PC-3 (cell line): ENCODE results near the gene RSU1. TPM values are rescaled to one million over a fixed set of nuclear protein-coding genes. Genes with fewer than 3 reads are reported as not detected.

Experiments
- ATAC-seq: fragments of 200-7000 bp; cut with Tn5 transposase; 2 replicates; pipeline ENCODE4 v1.9.1; 2020; ENCODE audit warnings: mild to moderate bottlenecking, moderate library complexity
- BruUV-seq: library from RNA; stranded (reverse); fragments of 400-500 nt; replicated peaks from 2 replicates; lab custom pipeline; 2021; lab: Mats Ljungman, UMichigan
- CTCF ChIA-PET: fragments of 300-600 bp; sonication (Branson Sonifier 250); formaldehyde crosslinking; loops from one replicate; lab custom pipeline; 2022; ENCODE audit warnings: antibody characterized with exemption; lab: Charles Lee
- POLR2A ChIA-PET: fragments of 300-600 bp; sonication (Branson Sonifier 250); formaldehyde crosslinking; loops from one replicate; lab custom pipeline; 2022; ENCODE audit warnings: antibody characterized with exemption; ENCODE audit not compliant: unreplicated experiment; lab: Charles Lee
- DNase-seq: peaks from one replicate; pipeline ENCODE4 v3.0.0-alpha.2; 2015
- H2AFZ ChIP-seq: fragments of 300-600 bp; sonication (generic); 2 replicates; pipeline ENCODE4 v1.6.0; 2016; ENCODE audit warnings: antibody characterized with exemption, low read length
- H3F3A ChIP-seq: fragments of 300-600 bp; sonication (generic); one replicate; pipeline ENCODE4 v1.6.0; 2017; ENCODE audit warnings: antibody characterized with exemption, low read length, control low read depth, mild to moderate bottlenecking; ENCODE audit not compliant: unreplicated experiment
- H3K27ac ChIP-seq: fragments of 300-600 bp; sonication (generic); 2 replicates; pipeline ENCODE4 v1.5.1; 2016; ENCODE audit warnings: mild to moderate bottlenecking, low read length
- H3K27me3 ChIP-seq: fragments of 300-600 bp; sonication (generic); 2 replicates; pipeline ENCODE4 v1.6.1; 2016; ENCODE audit warnings: low read length, mixed read lengths
- H3K36me3 ChIP-seq: fragments of 300-600 bp; sonication (generic); 2 replicates; pipeline ENCODE4 v1.6.1; 2016; ENCODE audit warnings: low read depth, mixed run types, low read length, mixed read lengths
- H3K4me1 ChIP-seq: fragments of 300-600 bp; sonication (generic); 2 replicates; pipeline ENCODE4 v1.5.1; 2016; ENCODE audit warnings: low read length; ENCODE audit not compliant: insufficient read depth
- H3K4me2 ChIP-seq: fragments of 300-600 bp; sonication (generic); 2 replicates; pipeline ENCODE4 v1.6.0; 2016; ENCODE audit warnings: low read length
- H3K4me3 ChIP-seq: fragments of 300-600 bp; sonication (generic); 2 replicates; pipeline ENCODE4 v1.5.1; 2016; ENCODE audit warnings: mild to moderate bottlenecking, low read length, mixed read lengths
- H3K79me2 ChIP-seq: fragments of 300-600 bp; sonication (generic); 2 replicates; pipeline ENCODE4 v1.6.1; 2017; ENCODE audit warnings: low read length, mixed read lengths
- H3K9ac ChIP-seq: fragments of 300-600 bp; sonication (generic); 2 replicates; pipeline ENCODE4 v1.6.0; 2016; ENCODE audit warnings: mild to moderate bottlenecking, low read length
- H3K9me2 ChIP-seq: fragments of 300-600 bp; sonication (generic); replicated peaks from 2 replicates; pipeline ENCODE4 v1.6.1; 2016; ENCODE audit warnings: mixed run types, low read length, mixed read lengths
- H3K9me3 ChIP-seq: fragments of 300-600 bp; sonication (generic); 2 replicates; pipeline ENCODE4 v1.6.1; 2016; ENCODE audit warnings: low read length, mixed read lengths
- H4K20me1 ChIP-seq: fragments of 300-600 bp; sonication (generic); 2 replicates; pipeline ENCODE4 v1.6.1; 2016; ENCODE audit warnings: low read length, mixed read lengths
- EZH2 ChIP-seq: fragments of 300-600 bp; sonication (generic); IDR thresholded peaks from one replicate; pipeline ENCODE4 v1.6.1; 2017; ENCODE audit warnings: antibody characterized with exemption, mild to moderate bottlenecking, low read length; ENCODE audit not compliant: unreplicated experiment
- EZH2phosphoT487 ChIP-seq: fragments of 300-600 bp; sonication (generic); IDR thresholded peaks from 2 replicates; pipeline ENCODE4 v1.6.1; 2018; ENCODE audit warnings: mild to moderate bottlenecking, antibody characterized with exemption, low read length, borderline replicate concordance
- intact Hi-C: fragments of 100-400 bp; cut with micrococcal nuclease; formaldehyde crosslinking; loops from 2 replicates; pipeline ENCODE4 v1.9.0; 2023
- total RNA-seq: library from RNA; depleted of rRNA; stranded (reverse); fragments of >200 nt; gene quantifications from 2 replicates; pipeline ENCODE4 v1.2.3, GENCODE V29; 2014
- TF ChIP-seq, protein P1 (sequence below): fragments of 300-600 bp; sonication (generic); conservative IDR thresholded peaks from 2 replicates; pipeline ENCODE4 v1.5.1; 2017; ENCODE audit warnings: antibody characterized with exemption, low read depth, mild to moderate bottlenecking, low read length

RSU1 gene
- total RNA-seq, 1 experiment from 2014 or later, result 21.2 TPM

DNA sequence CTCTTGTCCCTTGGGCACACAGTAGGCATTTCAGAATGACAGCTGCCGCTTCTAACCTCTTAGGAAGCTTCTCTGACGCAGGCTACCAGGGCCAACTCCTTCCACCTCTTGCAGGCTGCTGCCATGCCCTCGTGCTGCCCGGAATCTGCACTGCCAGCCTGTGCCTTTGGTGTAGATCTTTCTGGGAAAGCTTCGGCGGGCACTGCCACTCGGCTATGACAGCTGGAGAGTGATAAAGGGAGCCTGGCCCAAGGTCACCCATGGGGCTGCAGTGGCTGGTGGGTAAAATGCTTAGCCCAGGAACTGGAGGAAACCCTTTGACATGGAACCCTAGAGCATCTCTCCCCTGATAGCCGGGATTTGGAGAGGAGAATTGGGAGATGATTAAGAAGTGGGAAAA lies 217.6 kb downstream of the RSU1 start:
- no peaks in the 10 kb centered on the region for H4K20me1 ChIP-seq
- no peak overlapping the region for H3K4me3 ChIP-seq
- no peaks in the 10 kb centered on the region for H3K4me1 ChIP-seq
- no peak overlapping the region for H2AFZ ChIP-seq
- intact Hi-C loops, result no loop called here
- H3K9ac ChIP-seq, result no peak overlapping the region
- H3F3A ChIP-seq, result no peaks in the 10 kb centered on the region
- no peaks in the 10 kb centered on the region for H3K27me3 ChIP-seq
- BruUV-seq, result no TSS peak
- CTCF ChIA-PET, result no interaction called here
- POLR2A ChIA-PET, result no interaction called here
- ATAC-seq, result no peak
- H3K27ac ChIP-seq, result no peak overlapping the region
- no peak for DNase-seq
- H3K9me3 ChIP-seq, result no peaks in the 10 kb centered on the region
- no peak for TF ChIP-seq EZH2phosphoT487
- TF ChIP-seq, protein P1, sequence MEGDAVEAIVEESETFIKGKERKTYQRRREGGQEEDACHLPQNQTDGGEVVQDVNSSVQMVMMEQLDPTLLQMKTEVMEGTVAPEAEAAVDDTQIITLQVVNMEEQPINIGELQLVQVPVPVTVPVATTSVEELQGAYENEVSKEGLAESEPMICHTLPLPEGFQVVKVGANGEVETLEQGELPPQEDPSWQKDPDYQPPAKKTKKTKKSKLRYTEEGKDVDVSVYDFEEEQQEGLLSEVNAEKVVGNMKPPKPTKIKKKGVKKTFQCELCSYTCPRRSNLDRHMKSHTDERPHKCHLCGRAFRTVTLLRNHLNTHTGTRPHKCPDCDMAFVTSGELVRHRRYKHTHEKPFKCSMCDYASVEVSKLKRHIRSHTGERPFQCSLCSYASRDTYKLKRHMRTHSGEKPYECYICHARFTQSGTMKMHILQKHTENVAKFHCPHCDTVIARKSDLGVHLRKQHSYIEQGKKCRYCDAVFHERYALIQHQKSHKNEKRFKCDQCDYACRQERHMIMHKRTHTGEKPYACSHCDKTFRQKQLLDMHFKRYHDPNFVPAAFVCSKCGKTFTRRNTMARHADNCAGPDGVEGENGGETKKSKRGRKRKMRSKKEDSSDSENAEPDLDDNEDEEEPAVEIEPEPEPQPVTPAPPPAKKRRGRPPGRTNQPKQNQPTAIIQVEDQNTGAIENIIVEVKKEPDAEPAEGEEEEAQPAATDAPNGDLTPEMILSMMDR, result no peak
- TF ChIP-seq EZH2, result no peak
- H3K36me3 ChIP-seq, result no peaks in the 10 kb centered on the region
- H3K79me2 ChIP-seq, result no peaks in the 10 kb centered on the region
- no peaks in the 10 kb centered on the region for H3K9me2 ChIP-seq
- no peak overlapping the region for H3K4me2 ChIP-seq

DNA sequence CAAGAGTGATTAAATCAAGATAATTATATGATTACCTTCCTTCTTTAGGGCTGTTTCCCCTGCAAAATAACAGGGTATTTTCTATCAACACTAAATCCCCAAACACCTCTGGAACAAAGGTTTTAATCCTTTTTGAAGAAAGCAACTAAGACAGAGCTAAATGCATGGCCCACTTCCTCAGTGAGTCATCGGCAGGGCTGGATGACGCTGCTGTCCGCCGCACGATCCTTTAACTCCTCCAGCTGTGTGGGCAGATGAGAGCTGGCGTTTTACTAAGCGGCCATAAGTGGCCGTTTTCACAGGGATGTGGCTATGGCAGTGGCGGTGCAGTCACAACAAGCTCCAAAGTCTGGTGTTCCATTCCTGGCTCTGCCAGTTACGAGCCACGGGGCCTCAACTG lies 219.6 kb downstream of the RSU1 start:
- POLR2A ChIA-PET, result no interaction called here
- no peaks in the 10 kb centered on the region for H3K4me1 ChIP-seq
- no peaks in the 10 kb centered on the region for H3K27me3 ChIP-seq
- no peak overlapping the region for H3K27ac ChIP-seq
- TF ChIP-seq EZH2, result no peak
- TF ChIP-seq EZH2phosphoT487, result no peak
- TF ChIP-seq, protein P1, result no peak
- no peaks in the 10 kb centered on the region for H3K36me3 ChIP-seq
- BruUV-seq, result no TSS peak
- H3K79me2 ChIP-seq, result no peaks in the 10 kb centered on the region
- no peak overlapping the region for H3K9ac ChIP-seq
- ATAC-seq (no peak), DNase-seq (no peak)
- H3K4me2 ChIP-seq, result no peak overlapping the region
- no peak overlapping the region for H3K4me3 ChIP-seq
- intact Hi-C loops, result no loop called here
- H3F3A ChIP-seq, result no peaks in the 10 kb centered on the region
- H3K9me3 ChIP-seq, result no peaks in the 10 kb centered on the region
- H4K20me1 ChIP-seq, result no peaks in the 10 kb centered on the region
- CTCF ChIA-PET, result no interaction called here
- no peak overlapping the region for H2AFZ ChIP-seq
- no peaks in the 10 kb centered on the region for H3K9me2 ChIP-seq

DNA sequence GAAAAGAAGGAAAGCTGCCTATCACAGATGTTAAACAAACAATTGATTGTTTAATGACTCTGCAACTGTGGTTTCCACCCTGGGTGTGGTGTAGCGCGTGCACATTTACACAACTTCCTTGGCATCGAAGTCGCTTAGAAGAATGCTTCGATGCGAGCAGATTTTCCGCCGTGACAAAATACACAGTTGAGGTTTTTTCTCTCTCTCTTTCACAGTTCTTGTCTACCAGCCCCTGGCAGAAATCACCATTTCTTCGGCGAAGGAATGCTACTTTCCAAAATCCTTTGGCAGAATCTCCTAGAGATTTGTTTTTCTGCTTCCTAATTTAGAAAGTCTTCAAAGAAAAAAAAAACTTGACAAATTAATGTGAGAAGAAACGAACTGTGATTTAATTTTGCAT lies 224.8 kb downstream of the RSU1 start:
- no TSS peak for BruUV-seq
- intact Hi-C loops, result no loop called here
- TF ChIP-seq EZH2phosphoT487 (no peak), EZH2 (no peak)
- TF ChIP-seq, protein P1, result no peak

More for the DNA sequence above, 224.8 kb downstream of the RSU1 start:
- no peak overlapping the region for H3K4me3 ChIP-seq
- DNase-seq (no peak), ATAC-seq (no peak)
- no peak overlapping the region for H2AFZ ChIP-seq
- no peaks in the 10 kb centered on the region for H3K9me3 ChIP-seq
- no peaks in the 10 kb centered on the region for H3K4me1 ChIP-seq
- no peaks in the 10 kb centered on the region for H3K27me3 ChIP-seq
- H3K4me2 ChIP-seq, result no peak overlapping the region
- no peaks in the 10 kb centered on the region for H3K9me2 ChIP-seq
- POLR2A ChIA-PET, result no interaction called here
- no peak overlapping the region for H3K9ac ChIP-seq
- CTCF ChIA-PET, result no interaction called here
- no peaks in the 10 kb centered on the region for H3F3A ChIP-seq
- no peaks in the 10 kb centered on the region for H3K79me2 ChIP-seq
- H3K36me3 ChIP-seq, result no peaks in the 10 kb centered on the region
- H3K27ac ChIP-seq, result no peak overlapping the region
- H4K20me1 ChIP-seq, result no peaks in the 10 kb centered on the region
